BLaER1 treated with 17β-estradiol and CSF1 and Interleukin-3, amounts not matched to agents 10 nM and 100 nM (cell line): ENCODE data around the gene CSRP1.
A peak's percentile ranks its signal among the peaks of the same experiment; 100 is the strongest.
"Not testable (repeated sequence)": the region's sequence is repeated elsewhere in the genome, so short reads cannot be mapped to it uniquely, and the experiment has no call there.

ENCODE experiments used
- H3K27ac ChIP-seq, 11 experiments: shearing (Covaris generic); formaldehyde crosslinking; 2 replicates each; pipeline ENCODE4 v1.8.1; 2022
- H3K27me3 ChIP-seq, 11 experiments: shearing (Covaris generic); formaldehyde crosslinking; 2 replicates each; pipeline ENCODE4 v1.8.1; 2022
- H3K36me3 ChIP-seq, 11 experiments: shearing (Covaris generic); formaldehyde crosslinking; 2 replicates each; pipeline ENCODE4 v1.8.1; 2022
- H3K4me1 ChIP-seq, 10 experiments: shearing (Covaris generic); formaldehyde crosslinking; 2 replicates each; pipeline ENCODE4 v1.8.1; 2022
- H3K4me2 ChIP-seq, 11 experiments: shearing (Covaris generic); formaldehyde crosslinking; 2 replicates each; pipeline ENCODE4 v1.8.1; 2022
- H3K4me3 ChIP-seq, 10 experiments: shearing (Covaris generic); formaldehyde crosslinking; 2 replicates each; pipeline ENCODE4 v1.8.1; 2022
- H3K9ac ChIP-seq, 11 experiments: shearing (Covaris generic); formaldehyde crosslinking; 2 replicates each; pipeline ENCODE4 v1.8.1; 2022
- H3K9me3 ChIP-seq, 11 experiments: shearing (Covaris generic); formaldehyde crosslinking; replicated peaks in 1 of 11; 2 replicates each; pipeline ENCODE4 v1.8.1; 2022
- H4K20me1 ChIP-seq, 11 experiments: shearing (Covaris generic); formaldehyde crosslinking; 2 replicates each; pipeline ENCODE4 v1.8.1; 2022
- Cebpa-rat ChIP-seq, 11 experiments: shearing (Covaris generic); IDR thresholded peaks; 2 replicates each; pipeline ENCODE4 v1.8.1; 2022

The CSRP1 gene

GRCh38 chr1:201476670-201477344 is 30.1 kb downstream of the CSRP1 start:
- Histone ChIP-seq H3K4me2 (peak overlapping the region; percentile 49 to 84 (median 75)), H3K27me3 (peaks cover 0 to 10% (median 8%) of the 10 kb centered on the region in 11 experiments; a peak in 11 of 22 replicates), H3K9me3 (no peaks in the 10 kb centered on the region), H3K9ac (peak overlapping the region in 2 of 11 experiments; percentile 5 to 45; a peak in 1 of 22 replicates), H3K36me3 (no peaks in the 10 kb centered on the region), H3K27ac (peak overlapping the region in 5 of 11 experiments; percentile 26 to 69 (median 43); a peak in 5 of 22 replicates), H3K4me1 (peaks cover 48 to 60% (median 54%) of the 10 kb centered on the region in 10 experiments), H3K4me3 (no peak overlapping the region), H4K20me1 (no peaks in the 10 kb centered on the region)
- TF ChIP-seq Cebpa-rat (IDR thresholded peaks at IDR 0.05) = peak in 7 of 11 experiments; percentile 13 to 90 (median 46); a peak in 6 of 22 replicates

GRCh38 chr1:201475915-201476669 is 30.8 kb downstream of the CSRP1 start:
- H3K36me3 ChIP-seq = no peaks in the 10 kb centered on the region
- TF ChIP-seq Cebpa-rat (IDR thresholded peaks at IDR 0.05) = no peak
- H3K4me2 ChIP-seq = peak overlapping the region; percentile 49 to 84 (median 75)
- H3K4me3 ChIP-seq = no peak overlapping the region
- H3K4me1 ChIP-seq = peaks cover 41 to 53% (median 47%) of the 10 kb centered on the region in 10 experiments
- no peaks in the 10 kb centered on the region for H3K9me3 ChIP-seq
- H3K27me3 ChIP-seq = peaks cover 0 to 3% (median 2%) of the 10 kb centered on the region in 11 experiments; a peak in 8 of 22 replicates
- no peaks in the 10 kb centered on the region for H4K20me1 ChIP-seq
- peak overlapping the region in 5 of 11 experiments; percentile 26 to 69 (median 43); a peak in 6 of 22 replicates for H3K27ac ChIP-seq
- peak overlapping the region in 2 of 11 experiments; percentile 5 to 45; a peak in 1 of 22 replicates for H3K9ac ChIP-seq

- Histone ChIP-seq H3K4me2 (peak overlapping the region in 1 of 11 experiments; percentile 73; a peak in 2 of 22 replicates), H4K20me1 (no peaks in the 10 kb centered on the region), H3K9me3 (no peaks in the 10 kb centered on the region), H3K36me3 (no peaks in the 10 kb centered on the region), H3K4me3 (no peak overlapping the region), H3K27ac (no peak overlapping the region), H3K27me3 (no peaks in the 10 kb centered on the region), H3K4me1 (peaks cover 36 to 50% (median 40%) of the 10 kb centered on the region in 10 experiments), H3K9ac (no peak overlapping the region)
- no peak for TF ChIP-seq Cebpa-rat (IDR thresholded peaks at IDR 0.05)
Measured at GRCh38 chr1:201475130-201475529, 31.8 kb downstream of the CSRP1 start.

- Histone ChIP-seq H3K9ac (no peak overlapping the region), H3K27me3 (no peaks in the 10 kb centered on the region), H3K9me3 (no peaks in the 10 kb centered on the region), H3K36me3 (no peaks in the 10 kb centered on the region), H3K4me2 (no peak overlapping the region), H3K4me3 (no peak overlapping the region), H3K4me1 (peaks cover 31 to 42% (median 36%) of the 10 kb centered on the region in 10 experiments), H4K20me1 (peaks cover 0 to 4% (median 0%) of the 10 kb centered on the region in 11 experiments; a peak in 4 of 22 replicates), H3K27ac (no peak overlapping the region)
- TF ChIP-seq Cebpa-rat (IDR thresholded peaks at IDR 0.05) = no peak
Measured at GRCh38 chr1:201473296-201473695, 33.6 kb downstream of the CSRP1 start.

- H3K27ac ChIP-seq, H3K4me2 ChIP-seq, H3K27me3 ChIP-seq, H3K36me3 ChIP-seq, H3K4me3 ChIP-seq, H3K9ac ChIP-seq, H3K9me3 ChIP-seq: not testable (repeated sequence)
- Histone ChIP-seq H3K4me1 (peaks cover 37 to 47% (median 41%) of the 10 kb centered on the region in 10 experiments), H4K20me1 (peaks cover 0 to 14% (median 8%) of the 10 kb centered on the region in 11 experiments; a peak in 13 of 22 replicates)
Measured at GRCh38 chr1:201472321-201472720, 34.6 kb downstream of the CSRP1 start.

- no peak for TF ChIP-seq Cebpa-rat (IDR thresholded peaks at IDR 0.05)
- peaks cover 0 to 19% (median 14%) of the 10 kb centered on the region in 11 experiments; a peak in 17 of 22 replicates for H4K20me1 ChIP-seq
- H3K4me1 ChIP-seq = peaks cover 37 to 47% (median 41%) of the 10 kb centered on the region in 10 experiments
- H3K27me3 ChIP-seq = no peaks in the 10 kb centered on the region
- H3K4me2 ChIP-seq = no peak overlapping the region
- H3K4me3 ChIP-seq = no peak overlapping the region
- H3K9me3 ChIP-seq = no peaks in the 10 kb centered on the region
- H3K36me3 ChIP-seq = no peaks in the 10 kb centered on the region
- no peak overlapping the region for H3K9ac ChIP-seq
- H3K27ac ChIP-seq = no peak overlapping the region
Measured at GRCh38 chr1:201471772-201472171, 35.2 kb downstream of the CSRP1 start.

GRCh38 chr1:201470581-201470980 is 36.3 kb downstream of the CSRP1 start:
- Histone ChIP-seq H3K4me1 (peaks cover 37 to 47% (median 42%) of the 10 kb centered on the region in 10 experiments), H3K36me3 (peaks cover 6 to 8% (median 8%) of the 10 kb centered on the region in 11 experiments), H3K4me3 (no peak overlapping the region), H3K27ac (peak overlapping the region in 3 of 11 experiments; percentile 23 to 97 (median 65); a peak in 4 of 22 replicates), H3K27me3 (no peaks in the 10 kb centered on the region), H3K9me3 (no peaks in the 10 kb centered on the region), H4K20me1 (peaks cover 4 to 31% (median 26%) of the 10 kb centered on the region in 11 experiments; a peak in 20 of 22 replicates), H3K9ac (0 out of 22 replicates have a peak overlapping the region, but pooled peaks of 1 of the 11 experiments have one; percentile 97), H3K4me2 (peak overlapping the region in 5 of 11 experiments; percentile 95 to 99 (median 99); a peak in 7 of 22 replicates)
- TF ChIP-seq Cebpa-rat (IDR thresholded peaks at IDR 0.05) = no peak

GRCh38 chr1:201469645-201470074 is 37.3 kb downstream of the CSRP1 start:
- Histone ChIP-seq H4K20me1 (peaks cover 7 to 41% (median 34%) of the 10 kb centered on the region in 11 experiments; a peak in 20 of 22 replicates), H3K4me2 (peak overlapping the region; percentile 93 to 99 (median 98)), H3K27ac (peak overlapping the region in 9 of 11 experiments; percentile 65 to 97 (median 88); a peak in 17 of 22 replicates), H3K4me3 (peak overlapping the region; percentile 76 to 92 (median 84)), H3K9me3 (no peaks in the 10 kb centered on the region), H3K36me3 (peaks cover 15 to 18% (median 17%) of the 10 kb centered on the region in 11 experiments), H3K4me1 (peaks cover 36 to 51% (median 45%) of the 10 kb centered on the region in 10 experiments), H3K9ac (peak overlapping the region; percentile 81 to 97 (median 88); a peak in 21 of 22 replicates), H3K27me3 (no peaks in the 10 kb centered on the region)
- no peak for TF ChIP-seq Cebpa-rat (IDR thresholded peaks at IDR 0.05)
